H1 (cell line): ENCODE data around the gene PLB1. TPM values are rescaled to one million over a fixed set of nuclear protein-coding genes. Genes with fewer than 3 reads are reported as not detected.

Source experiments
- CTCF ChIA-PET: fragments of 300-600 bp; sonication (Branson Sonifier 250); formaldehyde crosslinking; loops from one replicate; lab custom pipeline; 2021; ENCODE audit not compliant: partially characterized antibody; lab: Charles Lee
- POLR2A ChIA-PET: fragments of 300-600 bp; sonication (Branson Sonifier 250); formaldehyde crosslinking; loops from one replicate; lab custom pipeline; 2021; ENCODE audit warnings: inconsistent platforms; ENCODE audit not compliant: partially characterized antibody; lab: Charles Lee
- DNase-seq, 2 experiments: peaks; one replicate each; pipeline versions ENCODE4 v3.0.0 to v3.0.0-alpha.2; 2010 to 2022; ENCODE audit warnings: low spot score in 2 of 2, low read depth in 1 of 2, mixed read lengths in 1 of 2
- FAIRE-seq: peaks from 2 replicates; lab custom pipeline; 2011; peaks lifted over from hg19 to GRCh38; lab: Jason Lieb, UNC
- H2AFZ ChIP-seq: 2 replicates; pipeline ENCODE4 v1.8.1; 2012; ENCODE audit warnings: low read length, inconsistent platforms
- H2AK5ac ChIP-seq: 2 replicates; pipeline ENCODE4 v1.6.1; 2013; ENCODE audit warnings: low read depth, low read length
- H2BK120ac ChIP-seq: replicated peaks from 2 replicates; pipeline ENCODE3; 2013; ENCODE audit warnings: low read depth, low read length, inconsistent platforms
- H2BK12ac ChIP-seq: 2 replicates; pipeline ENCODE4 v1.6.1; 2013; ENCODE audit warnings: low read depth, low read length
- H2BK15ac ChIP-seq: 2 replicates; pipeline ENCODE4 v1.6.1; 2013; ENCODE audit warnings: low read length
- H2BK20ac ChIP-seq: 2 replicates; pipeline ENCODE4 v1.6.1; 2013; ENCODE audit warnings: low read length
- H2BK5ac ChIP-seq: 2 replicates; pipeline ENCODE4 v1.6.1; 2013; ENCODE audit warnings: low read depth, low read length
- H3K14ac ChIP-seq: 2 replicates; pipeline ENCODE4 v1.6.1; 2013; ENCODE audit warnings: inconsistent platforms; ENCODE audit not compliant: insufficient read length
- H3K18ac ChIP-seq: 2 replicates; pipeline ENCODE4 v1.6.1; 2013; ENCODE audit warnings: low read length; ENCODE audit errors: extremely low read depth
- H3K23ac ChIP-seq: 2 replicates; pipeline ENCODE4 v1.6.1; 2013; ENCODE audit warnings: inconsistent platforms; ENCODE audit not compliant: insufficient read length
- H3K23me2 ChIP-seq: 2 replicates; pipeline ENCODE4 v1.6.1; 2013; ENCODE audit warnings: low read depth, low read length
- H3K27ac ChIP-seq: 2 replicates; pipeline ENCODE4 v1.6.1; 2011; ENCODE audit warnings: low read depth, low read length, inconsistent platforms
- H3K27me3 ChIP-seq, 4 experiments: replicated peaks in 1 of 4; 1 replicate in 1 of 4; 2 replicates in 3 of 4; pipeline versions ENCODE4 v1.6.1 to v1.8.1; 2011 to 2013; ENCODE audit warnings: low read length in 3 of 4, mild to moderate bottlenecking in 3 of 4, inconsistent platforms in 2 of 4, mixed read lengths in 2 of 4, moderate library complexity in 1 of 4; ENCODE audit not compliant: control insufficient read depth in 3 of 4, insufficient read depth in 3 of 4; ENCODE audit errors: extremely low read depth in 1 of 4
- H3K36me3 ChIP-seq, 4 experiments: 2 replicates each; pipeline versions ENCODE4 v1.6.1 to v1.8.1; 2011 to 2013; ENCODE audit warnings: mild to moderate bottlenecking in 4 of 4, low read length in 3 of 4, moderate library complexity in 2 of 4, control low read depth in 1 of 4, inconsistent platforms in 1 of 4; ENCODE audit not compliant: insufficient read depth in 4 of 4, control insufficient read depth in 2 of 4
- H3K4ac ChIP-seq: replicated peaks from 2 replicates; pipeline ENCODE3; 2013; ENCODE audit warnings: low read length, low read depth, mixed read lengths, inconsistent platforms; ENCODE audit not compliant: insufficient read length
- H3K4me1 ChIP-seq, 4 experiments: replicated peaks in 1 of 4; 1 replicate in 1 of 4; 2 replicates in 3 of 4; pipeline versions ENCODE4 v1.6.1 to v1.8.1; 2011 to 2013; ENCODE audit warnings: low read length in 3 of 4, inconsistent platforms in 2 of 4, mixed read lengths in 1 of 4; ENCODE audit not compliant: insufficient read depth in 4 of 4, control insufficient read depth in 3 of 4
- H3K4me2 ChIP-seq, 2 experiments: 2 replicates each; pipeline versions ENCODE4 v1.6.1 to v1.8.1; 2011 to 2013; ENCODE audit warnings: low read depth in 2 of 2, low read length in 2 of 2, control low read depth in 1 of 2, inconsistent platforms in 1 of 2, mild to moderate bottlenecking in 1 of 2; ENCODE audit not compliant: insufficient read depth in 1 of 2
- H3K4me3 ChIP-seq, 4 experiments: fragments of 200-600, 300-600 bp in 1 of 4; sonication (generic), shearing (Covaris generic), sonication (Bioruptor Twin) in 1 of 4; 2 replicates each; pipeline versions ENCODE4 v1.5.1 to v1.8.1; 2011 to 2016; ENCODE audit warnings: low read length in 4 of 4, low read depth in 3 of 4, control low read depth in 2 of 4, inconsistent platforms in 2 of 4, mild to moderate bottlenecking in 2 of 4, mixed read lengths in 1 of 4, moderate library complexity in 1 of 4; ENCODE audit not compliant: insufficient read depth in 2 of 4; ENCODE audit errors: extremely low read depth in 1 of 4
- H3K56ac ChIP-seq: replicated peaks from 2 replicates; pipeline ENCODE3; 2013; ENCODE audit warnings: low read depth, mild to moderate bottlenecking, mixed read lengths, low read length, inconsistent platforms; ENCODE audit not compliant: insufficient read length
- H3K79me1 ChIP-seq: 2 replicates; pipeline ENCODE4 v1.6.1; 2013; ENCODE audit warnings: low read depth, low read length, control low read depth
- H3K79me2 ChIP-seq, 2 experiments: 2 replicates each; pipeline versions ENCODE4 v1.6.1 to v1.8.1; 2012 to 2013; ENCODE audit warnings: low read length in 2 of 2, mild to moderate bottlenecking in 2 of 2, inconsistent platforms in 1 of 2; ENCODE audit not compliant: insufficient read depth in 2 of 2, control insufficient read depth in 1 of 2
- H3K9ac ChIP-seq, 4 experiments: replicated peaks in 1 of 4; 1 replicate in 1 of 4; 2 replicates in 3 of 4; pipeline versions ENCODE4 v1.6.1 to v1.8.1; 2011 to 2013; ENCODE audit warnings: low read depth in 3 of 4, low read length in 3 of 4, control low read depth in 2 of 4, mild to moderate bottlenecking in 2 of 4, moderate library complexity in 2 of 4, inconsistent platforms in 1 of 4; ENCODE audit errors: extremely low read depth in 1 of 4
- H3K9me3 ChIP-seq, 2 experiments: 2 replicates each; pipeline versions ENCODE4 v1.6.1 to v1.8.1; 2012 to 2013; ENCODE audit warnings: mild to moderate bottlenecking in 2 of 2, moderate library complexity in 2 of 2, control low read depth in 1 of 2, inconsistent platforms in 1 of 2, low read depth in 1 of 2, low read length in 1 of 2, mixed read lengths in 1 of 2; ENCODE audit not compliant: insufficient read depth in 2 of 2
- H4K20me1 ChIP-seq, 2 experiments: replicated peaks in 1 of 2; 2 replicates each; pipeline versions ENCODE3 to v1.8.1; 2011 to 2013; ENCODE audit warnings: inconsistent platforms in 2 of 2, low read length in 2 of 2, mild to moderate bottlenecking in 1 of 2; ENCODE audit not compliant: insufficient read depth in 2 of 2, control insufficient read depth in 1 of 2
- H4K5ac ChIP-seq: 2 replicates; pipeline ENCODE4 v1.6.1; 2013; ENCODE audit warnings: low read length, low read depth, mixed read lengths, inconsistent platforms; ENCODE audit not compliant: insufficient read length
- H4K8ac ChIP-seq: 2 replicates; pipeline ENCODE4 v1.8.0; 2013; ENCODE audit warnings: mild to moderate bottlenecking, moderate library complexity, low read length, inconsistent platforms; ENCODE audit not compliant: insufficient read depth; ENCODE audit errors: extremely low read depth
- H4K91ac ChIP-seq: replicated peaks from 2 replicates; pipeline ENCODE3; 2013; ENCODE audit warnings: low read length, mixed read lengths, inconsistent platforms; ENCODE audit not compliant: insufficient read length
- E2F6 ChIP-seq: IDR thresholded peaks from 2 replicates; pipeline ENCODE4 v1.6.1; 2012; ENCODE audit warnings: inconsistent platforms
- EGR1 ChIP-seq: IDR thresholded peaks from 2 replicates; pipeline ENCODE4 v1.6.1; 2011; ENCODE audit warnings: low read depth, low read length, borderline replicate concordance
- FOSL1 ChIP-seq: IDR thresholded peaks from 2 replicates; pipeline ENCODE4 v1.6.1; 2011; ENCODE audit warnings: mild to moderate bottlenecking, low read depth, low read length, moderate library complexity; ENCODE audit not compliant: insufficient read depth
- KDM5A ChIP-seq: fragments of 200-600 bp; IDR thresholded peaks from 2 replicates; pipeline ENCODE4 v1.7.1; 2012; ENCODE audit warnings: mild to moderate bottlenecking, low read length, inconsistent platforms, mixed read lengths
- MAFK ChIP-seq: IDR thresholded peaks from 2 replicates; pipeline ENCODE4 v1.6.1; 2012; ENCODE audit warnings: low read depth, mild to moderate bottlenecking, improper control_type of control experiment, low read length
- NANOG ChIP-seq: IDR thresholded peaks from 2 replicates; pipeline ENCODE4 v1.6.1; 2011; ENCODE audit warnings: low read length, low read depth, mild to moderate bottlenecking, inconsistent platforms; ENCODE audit not compliant: insufficient read depth, poor library complexity, severe bottlenecking
- SIX5 ChIP-seq: IDR thresholded peaks from 2 replicates; pipeline ENCODE4 v1.6.1; 2011; ENCODE audit warnings: mild to moderate bottlenecking, low read depth, low read length
- SP2 ChIP-seq: IDR thresholded peaks from 2 replicates; pipeline ENCODE4 v1.6.1; 2012; ENCODE audit warnings: mild to moderate bottlenecking, low read length, inconsistent platforms
- USF2 ChIP-seq: IDR thresholded peaks from 2 replicates; pipeline ENCODE4 v1.6.1; 2011; ENCODE audit warnings: low read length, improper control_type of control experiment
- WGBS, 2 experiments: shearing (Covaris generic) in 1 of 2; methylation state at CpG; one replicate each; pipeline versions ENCODE4 v1.1.6 to v1.1.7; 2013 to 2015; ENCODE audit warnings: low lambda C conversion rate in 2 of 2, mixed read lengths in 2 of 2, inconsistent platforms in 1 of 2, low coverage in 1 of 2, missing lambda C conversion rate in 1 of 2; ENCODE audit not compliant: insufficient replicate concordance in 2 of 2, insufficient coverage in 1 of 2, insufficient read length in 1 of 2; ENCODE audit errors: extremely low coverage in 1 of 2, missing lambda C conversion rate in 1 of 2; 5-methylcytosine and 5-hydroxymethylcytosine counted together
- polyA plus RNA-seq, 7 experiments: library from polyadenylated mRNA; depleted of rRNA in 3 of 7; stranded (reverse) in 5 of 7; unstranded in 2 of 7; fragments of >200 nt in 5 of 7; fragments of 200-250 nt in 2 of 7; gene quantifications; 1 replicate in 5 of 7; 2 replicates in 1 of 7; 4 replicates in 1 of 7; pipeline versions ENCODE4 v1.2.1 to v1.2.3, GENCODE V29; 2011 to 2013; ENCODE audit warnings: missing spikeins in 2 of 7, mixed read lengths in 2 of 7
- total RNA-seq: library from RNA; stranded (reverse); fragmentation: NEBNext Ultra II Directional; extraction: Animal tissue kit (Norgen Biotek cat#: 25700); gene quantifications from 2 replicates; pipeline ENCODE4 v1.2.1, GENCODE V29; 2021

The PLB1 gene
- total and polyA plus RNA-seq, 2 of the 8 experiments (the other 6 are each of a cell fraction or from before 2014, with no cell fraction given) = 0.20 to 0.36 TPM

DNA sequence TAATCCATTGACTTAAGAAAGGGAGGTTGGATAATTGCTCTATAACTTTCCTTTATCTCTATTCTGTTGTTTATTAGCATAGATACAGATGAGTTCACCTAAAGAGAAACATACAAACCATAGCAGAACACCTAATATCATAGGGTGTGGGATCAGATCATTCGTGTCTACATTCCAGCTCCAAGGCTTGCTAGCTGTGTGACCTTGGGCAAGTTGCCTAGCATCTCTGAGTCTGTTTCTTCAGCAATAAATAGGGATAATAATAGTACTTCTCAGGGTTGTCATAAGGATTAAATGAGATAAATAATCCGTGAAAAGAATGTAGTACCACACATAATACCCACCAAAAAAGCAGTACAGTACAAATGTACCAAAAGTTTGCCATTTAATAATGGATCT, 126.2 kb downstream of the PLB1 start:
- no peak overlapping the region for H2BK12ac ChIP-seq
- no peak overlapping the region for H2BK120ac ChIP-seq
- no peaks in the 10 kb centered on the region; the same call in 1 of the 2 replicates for H3K23me2 ChIP-seq
- H4K5ac ChIP-seq = no peak overlapping the region
- no peak overlapping the region for H4K8ac ChIP-seq
- no peak overlapping the region for H4K91ac ChIP-seq
- H3K4me1 ChIP-seq = peaks cover 2 to 12% (median 9%) of the 10 kb centered on the region in 4 experiments; a peak in 6 of 7 replicates
- no peak overlapping the region for H3K14ac ChIP-seq
- no peak overlapping the region for H3K27ac ChIP-seq
- no peak overlapping the region for H2BK5ac ChIP-seq
- no peaks in the 10 kb centered on the region for H3K79me2 ChIP-seq
- no peaks in the 10 kb centered on the region for H3K36me3 ChIP-seq
- H3K4ac ChIP-seq = no peak overlapping the region
- H3K9ac ChIP-seq = no peak overlapping the region
- TF ChIP-seq EGR1 = no peak
- TF ChIP-seq SP2 = no peak
- no peak for TF ChIP-seq KDM5A
- TF ChIP-seq FOSL1 = no peak
- no peak for TF ChIP-seq MAFK
- TF ChIP-seq E2F6 = no peak
- no peak for TF ChIP-seq SIX5
- no peak for TF ChIP-seq USF2
- TF ChIP-seq NANOG = no peak
- no peaks in the 10 kb centered on the region for H3K79me1 ChIP-seq
- DNase-seq (no peak), FAIRE-seq (no peak)
- H3K4me3 ChIP-seq = no peak overlapping the region
- WGBS, 2 experiments = 88% methylated on average over 2 of the region's 2 CpGs; no CpG with 5 or more reads in 1 of the 2 experiments
- no peak overlapping the region for H2BK15ac ChIP-seq
- ChIA-PET CTCF (interaction anchor here (0.8 to 3.7 kb wide), 5 partner anchors 9 to 176 kb away, joined by 3 to 13 read pairs (median 7); no protein-coding TSS in a partner anchor), POLR2A (no interaction called here)
- no peak overlapping the region for H2AFZ ChIP-seq
- H3K4me2 ChIP-seq = no peak overlapping the region
- H3K27me3 ChIP-seq = no peaks in the 10 kb centered on the region
- H3K23ac ChIP-seq = no peak overlapping the region
- H4K20me1 ChIP-seq = no peaks in the 10 kb centered on the region
- H3K18ac ChIP-seq = no peak overlapping the region
- no peak overlapping the region for H2AK5ac ChIP-seq
- H2BK20ac ChIP-seq = no peak overlapping the region
- no peaks in the 10 kb centered on the region for H3K9me3 ChIP-seq
- no peak overlapping the region for H3K56ac ChIP-seq
